NCI-H1092 treated with DMSO at 0.1 percent for 48 hours (cell line): Measurements from ENCODE around the gene SORCS2.

Source experiments
- DNase-seq: peaks from one replicate; lab custom pipeline; 2025; lab: John Stamatoyannopoulos, UW

The SORCS2 gene

DNA sequence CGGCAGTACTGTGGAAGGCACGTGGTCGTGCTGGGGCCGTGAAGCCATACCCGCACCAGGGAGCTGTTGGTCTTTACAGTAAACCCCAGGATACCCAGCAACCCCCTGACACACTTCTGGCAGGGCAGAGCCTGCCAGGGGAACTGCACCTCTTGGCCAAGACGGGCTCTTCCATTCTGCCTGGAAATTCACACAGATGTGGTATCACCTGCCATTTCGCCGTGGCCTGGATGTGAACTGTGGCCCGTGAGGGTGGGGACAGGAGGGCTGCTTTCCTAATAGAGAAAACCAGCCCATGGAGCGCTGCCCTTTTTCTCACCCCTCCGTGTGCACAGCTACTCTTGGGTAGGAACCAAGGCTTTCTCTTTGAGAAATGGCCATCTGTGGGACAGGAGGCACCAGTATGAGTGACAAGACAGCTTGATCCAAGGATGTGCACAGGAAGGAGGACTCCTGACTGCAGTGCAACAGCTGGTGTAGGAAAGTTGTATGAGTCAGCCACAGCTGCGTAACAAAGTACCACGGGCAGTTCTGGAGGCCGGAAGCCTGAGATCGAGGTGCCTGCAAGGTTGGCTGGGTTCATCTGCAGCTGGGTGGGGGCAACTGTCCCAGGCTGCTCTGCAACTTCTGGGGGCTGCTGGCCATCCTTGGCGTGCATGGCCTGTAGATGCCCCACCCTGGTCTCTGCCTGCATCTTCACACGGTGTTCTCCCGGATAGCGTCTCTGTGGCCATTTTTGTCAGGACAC is 146.7 kb downstream of the SORCS2 start:
- DNase-seq, result no peak

GRCh38 chr4:7339751-7340552 is 147.6 kb downstream of the SORCS2 start:
- no peak for DNase-seq

GRCh38 chr4:7340553-7341433 is 148.5 kb downstream of the SORCS2 start:
- DNase-seq, result no peak

- DNase-seq, result no peak
Observed at GRCh38 chr4:7341491-7342222, 149.3 kb downstream of the SORCS2 start.

DNA sequence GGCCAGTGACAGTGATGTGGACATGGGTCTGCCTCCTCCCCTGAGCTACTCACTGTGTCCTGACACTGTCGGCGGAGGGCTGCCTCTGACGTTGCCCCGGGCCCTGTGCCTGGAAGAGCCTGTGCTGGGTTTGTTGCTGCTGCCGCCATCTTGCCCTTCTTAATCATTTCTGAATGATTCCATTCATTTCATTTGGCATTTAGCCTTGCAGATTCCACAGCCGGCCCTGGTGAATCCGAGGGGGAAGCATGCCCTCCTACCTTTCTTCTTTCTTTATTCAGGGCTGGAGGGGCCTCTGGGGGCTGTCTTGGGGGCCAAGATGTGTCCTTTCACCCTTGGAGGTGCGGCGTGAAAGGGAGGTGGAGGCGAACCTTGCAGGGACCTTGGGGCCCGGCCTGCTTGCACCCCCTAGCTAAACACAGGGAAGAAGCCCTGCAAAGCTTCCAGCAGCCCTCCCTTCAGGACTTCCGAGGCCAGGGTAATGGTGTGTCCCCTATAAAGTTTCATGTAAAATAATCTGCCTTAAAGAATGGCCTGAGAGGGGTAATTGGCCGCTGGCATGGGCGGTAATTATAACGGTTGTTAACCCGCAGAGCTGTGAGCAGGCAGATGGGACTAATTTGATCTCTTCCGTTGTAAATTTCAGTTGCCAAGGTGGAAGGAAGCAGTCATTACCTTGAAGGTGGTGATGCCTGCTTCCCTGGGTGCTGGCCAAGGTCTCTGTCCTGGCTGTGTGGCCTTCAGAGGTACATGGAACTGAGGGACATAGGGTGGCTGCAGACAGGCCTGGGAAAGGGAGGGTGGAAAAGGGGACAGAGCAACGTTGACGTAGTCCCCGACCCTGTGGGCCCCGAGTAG is 150.1 kb downstream of the SORCS2 start:
- peak; percentile 21 for DNase-seq

DNA sequence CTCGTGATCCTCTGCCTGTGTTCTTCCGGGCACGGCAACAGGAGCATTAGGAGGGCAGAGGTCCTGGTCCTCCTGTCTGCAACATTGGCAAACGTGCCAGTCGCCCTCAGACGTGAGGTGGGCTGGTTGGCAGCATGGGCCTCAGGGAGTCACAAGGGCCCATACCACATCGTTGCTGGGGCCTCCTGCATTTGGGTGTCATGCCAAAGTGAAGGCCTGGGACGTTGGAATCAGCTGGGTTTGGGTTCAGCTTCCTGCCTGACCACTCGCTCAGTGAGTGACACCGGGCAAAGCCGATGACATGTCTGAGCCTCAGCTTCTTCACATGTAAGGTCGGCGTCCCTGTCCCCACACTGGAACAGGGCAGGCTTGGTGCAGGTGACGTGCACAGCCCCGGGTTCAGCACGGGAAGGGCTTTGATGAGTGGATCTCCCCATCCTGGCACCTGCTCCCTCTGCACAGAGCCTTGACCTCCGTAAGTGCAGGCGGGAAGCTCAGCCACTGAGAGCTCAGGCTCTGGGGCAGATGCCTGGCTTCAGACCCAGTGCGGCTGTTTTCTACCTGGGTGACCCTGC is 150.8 kb downstream of the SORCS2 start:
- DNase-seq, result no peak

DNA sequence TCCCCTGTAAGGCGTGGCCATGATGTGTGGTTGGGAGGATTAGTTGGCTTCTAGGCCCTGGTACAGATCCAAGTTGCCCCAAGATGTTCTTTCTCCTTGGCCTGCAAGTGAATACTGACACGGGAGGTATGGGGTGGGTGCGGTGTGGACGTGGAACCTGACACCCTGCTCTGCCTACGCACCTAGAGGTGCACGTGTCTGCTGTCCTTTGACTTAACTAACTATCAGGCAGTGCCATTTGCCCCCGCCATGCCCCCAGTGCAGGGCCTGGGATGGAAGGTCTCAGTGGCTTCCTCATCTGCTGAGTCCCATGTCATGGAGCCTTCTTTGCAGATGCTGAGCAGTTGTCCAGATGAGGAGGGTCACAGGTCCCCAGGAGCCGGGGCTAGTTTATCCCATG is 151.6 kb downstream of the SORCS2 start:
- DNase-seq, result no peak

DNA sequence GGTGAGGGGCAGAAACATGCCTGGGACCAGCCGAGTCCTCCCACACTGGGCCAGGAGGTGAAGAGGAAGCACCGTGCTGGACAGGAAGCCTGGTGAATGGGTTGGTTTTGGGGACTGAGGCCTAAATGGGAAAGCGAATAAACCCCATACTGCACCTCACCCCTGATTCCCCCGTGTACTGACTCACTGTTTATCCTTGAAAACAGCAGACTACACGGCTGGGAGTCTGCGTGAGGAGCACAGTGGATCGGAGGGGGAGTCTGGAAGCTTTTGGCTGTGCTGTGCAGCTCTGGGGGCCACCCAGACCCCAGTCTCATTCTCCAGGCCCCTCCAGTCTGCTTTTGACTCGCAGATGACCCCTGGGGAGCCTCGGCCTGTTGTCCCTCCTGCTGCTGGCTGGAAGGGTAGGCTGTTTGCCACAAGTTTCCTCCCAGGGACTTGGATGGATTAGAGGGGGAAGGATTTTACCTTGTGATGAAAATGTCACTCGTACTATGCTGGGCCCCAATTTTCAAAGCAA is 152.4 kb downstream of the SORCS2 start:
- no peak for DNase-seq

- no peak for DNase-seq
Observed at GRCh38 chr4:7347981-7348380, 155.6 kb downstream of the SORCS2 start.

DNA sequence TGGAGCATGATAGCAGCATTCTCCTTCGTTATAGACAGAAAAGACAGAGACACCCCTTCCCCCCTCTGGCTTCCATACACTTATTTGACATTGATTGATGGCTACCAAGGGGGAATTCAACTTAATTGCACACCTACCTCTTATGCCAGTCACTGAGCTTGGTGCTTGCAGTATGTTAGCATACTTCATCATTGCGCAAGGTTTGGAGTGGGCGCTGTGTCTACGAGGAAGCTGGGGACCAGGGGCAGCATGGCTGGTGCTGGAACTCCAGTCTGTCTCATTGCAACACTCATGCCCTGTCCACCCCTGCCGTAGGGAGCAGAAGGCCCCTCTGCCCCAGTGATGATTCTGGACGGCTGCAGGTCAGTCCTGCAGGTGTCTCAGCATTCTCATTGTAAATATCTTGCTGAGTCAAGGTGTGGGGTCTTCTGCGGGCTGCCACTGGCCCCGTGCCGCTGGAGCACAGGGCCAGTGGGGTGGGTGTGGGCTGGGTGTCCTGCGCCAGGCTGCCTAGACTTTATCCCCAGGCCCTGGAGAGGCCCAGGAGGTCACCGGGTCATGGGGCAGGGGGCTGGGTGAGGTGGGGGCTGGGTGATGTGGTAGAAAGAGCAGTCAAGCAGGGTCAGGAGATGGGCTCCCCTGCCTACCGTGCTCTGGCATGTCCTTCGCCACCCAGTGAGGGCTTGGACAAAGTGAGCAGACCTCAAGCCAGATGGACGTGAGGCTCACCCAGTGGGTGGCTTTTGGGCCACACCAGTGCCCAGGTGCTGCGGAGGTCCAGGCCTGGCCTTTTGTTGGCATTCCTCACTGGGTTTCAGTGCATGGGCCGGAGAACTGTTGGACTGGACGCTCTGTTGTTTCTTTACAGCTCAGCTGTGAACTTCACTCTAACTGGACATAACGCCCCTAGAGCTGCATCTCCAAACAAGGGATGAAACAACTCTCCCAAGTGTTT is 156.9 kb downstream of the SORCS2 start:
- DNase-seq, result no peak

- no peak for DNase-seq
Observed at GRCh38 chr4:7350396-7350795, 158.1 kb downstream of the SORCS2 start.

- no peak for DNase-seq
Observed at GRCh38 chr4:7351014-7351413, 158.7 kb downstream of the SORCS2 start.

- DNase-seq, result peak; percentile 34
Observed at GRCh38 chr4:7352486-7352885, 160.1 kb downstream of the SORCS2 start.

- no peak for DNase-seq
Observed at GRCh38 chr4:7353046-7353790, 160.9 kb downstream of the SORCS2 start.

DNA sequence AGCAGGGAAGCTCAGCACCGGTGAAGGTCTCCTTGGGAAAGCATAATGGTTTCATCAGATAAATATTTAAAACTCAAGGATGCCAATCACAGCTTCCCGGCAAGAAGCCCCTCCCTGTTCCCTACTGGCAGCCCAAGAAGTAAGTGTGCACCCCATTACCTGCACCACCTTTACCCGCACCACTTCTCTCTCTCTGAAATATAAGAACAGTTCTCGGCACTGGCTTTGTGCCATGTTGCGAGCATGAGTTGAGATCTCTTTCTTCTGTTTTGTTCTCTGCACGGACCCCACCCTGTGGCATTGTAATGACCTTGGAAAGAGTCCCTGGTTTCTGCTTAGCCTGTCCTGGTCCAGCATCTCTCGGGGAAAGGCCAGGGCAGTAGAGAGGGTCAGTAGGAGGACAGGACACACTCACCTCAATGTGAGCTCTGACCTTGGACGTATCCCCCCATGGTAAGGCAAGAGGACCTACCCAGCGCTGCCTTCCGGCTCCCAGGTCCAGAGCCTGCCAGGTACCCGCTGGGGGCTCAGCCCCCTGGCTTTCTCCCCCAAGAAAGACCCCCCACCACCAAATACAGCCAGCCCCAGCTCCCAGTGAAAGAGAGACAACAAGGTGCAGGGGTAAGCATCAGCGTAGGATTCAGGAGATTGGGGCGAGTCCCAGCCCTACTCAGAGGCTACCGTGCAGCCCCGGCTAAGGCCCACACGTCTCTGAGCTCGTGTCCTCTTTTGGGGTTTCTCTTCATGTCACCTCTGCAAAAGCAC is 161.7 kb downstream of the SORCS2 start:
- DNase-seq, result no peak

DNA sequence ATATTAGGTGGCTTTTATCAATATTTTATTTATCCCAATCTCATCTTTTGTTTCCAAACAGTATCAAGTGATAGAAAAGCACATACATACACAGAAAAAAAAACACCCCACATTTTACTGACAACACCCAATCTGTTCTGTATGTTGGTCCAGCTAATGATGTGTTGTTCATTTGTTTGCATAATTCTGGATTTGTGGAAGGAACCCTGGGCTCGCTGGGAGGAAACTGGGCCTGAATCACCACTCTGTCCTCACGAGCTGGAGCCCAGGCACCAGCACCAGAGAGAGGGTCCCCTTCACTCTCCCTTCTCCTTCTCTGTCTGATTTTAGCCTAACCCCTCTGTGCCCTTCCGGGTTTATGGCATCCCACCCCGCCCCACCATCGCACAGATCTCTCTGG is 162.6 kb downstream of the SORCS2 start:
- DNase-seq, result no peak

- DNase-seq, result no peak
Observed at GRCh38 chr4:7355795-7356194, 163.5 kb downstream of the SORCS2 start.
